GM18508 (cell line): Measurements from ENCODE around the gene POT1.

ENCODE experiments used
- ATAC-seq: cut with Tn5 transposase; IDR thresholded peaks from one replicate; pipeline ENCODE4 v1.9.1; 2021; ENCODE audit warnings: moderate number of reproducible peaks; ENCODE audit not compliant: insufficient read depth, unreplicated experiment

Gene POT1

DNA sequence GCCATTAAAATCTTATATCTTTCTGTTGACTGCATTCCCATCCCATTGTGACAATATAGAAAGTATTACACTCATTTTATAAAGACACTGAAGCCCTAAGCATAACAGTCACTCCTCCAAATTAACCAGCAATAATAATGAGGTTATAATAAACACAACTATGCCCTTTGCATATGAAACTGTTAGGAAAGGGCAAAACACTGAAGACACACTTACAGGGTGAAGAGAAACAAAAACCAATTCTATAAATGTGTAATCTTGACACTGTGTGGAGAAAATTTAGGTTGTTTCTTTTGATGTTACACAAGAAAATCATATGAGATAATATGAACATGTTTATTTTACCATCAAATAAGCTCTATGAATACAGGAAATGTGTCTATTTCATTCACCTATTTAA lies 150.0 kb downstream of the POT1 start:
- ATAC-seq = no peak

DNA sequence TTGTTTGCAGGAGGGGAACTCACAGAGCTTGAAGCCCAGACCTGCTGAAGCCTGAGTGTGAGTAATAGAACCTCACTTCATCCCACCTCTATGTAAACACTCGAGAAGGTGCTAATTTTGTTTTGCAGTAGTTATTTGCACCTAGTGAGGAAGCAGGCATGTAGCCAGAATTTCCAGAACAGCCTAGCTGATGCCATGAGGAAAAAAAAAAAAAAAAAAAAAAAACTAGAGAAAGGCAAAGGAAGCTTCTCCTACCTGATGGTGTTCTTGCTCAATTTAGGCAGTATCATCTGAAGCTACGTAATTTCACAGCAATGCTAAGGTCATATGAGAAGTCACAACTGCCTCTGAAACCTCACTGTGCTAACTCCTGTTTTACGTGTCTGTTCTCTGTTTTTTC lies 150.4 kb downstream of the POT1 start:
- no peak for ATAC-seq

DNA sequence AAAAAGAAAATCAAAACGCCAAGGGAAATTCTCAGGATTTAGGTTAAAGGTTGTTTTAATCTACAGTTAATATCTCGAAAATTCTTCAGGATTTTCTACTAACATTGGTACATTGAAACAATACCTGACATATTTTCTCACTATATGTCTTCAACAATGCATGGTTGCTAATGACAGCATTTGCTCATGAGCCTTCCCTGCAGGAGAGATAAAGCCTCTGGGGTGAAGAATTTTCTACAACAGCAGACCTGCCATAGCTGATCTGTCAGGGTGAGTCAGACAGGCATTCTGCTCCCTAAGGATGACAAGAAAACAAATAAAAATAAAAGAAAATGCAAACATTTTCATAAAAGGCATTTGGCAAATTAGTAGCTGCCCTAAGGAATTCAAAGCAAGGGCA lies 152.4 kb downstream of the POT1 start:
- ATAC-seq = no peak

DNA sequence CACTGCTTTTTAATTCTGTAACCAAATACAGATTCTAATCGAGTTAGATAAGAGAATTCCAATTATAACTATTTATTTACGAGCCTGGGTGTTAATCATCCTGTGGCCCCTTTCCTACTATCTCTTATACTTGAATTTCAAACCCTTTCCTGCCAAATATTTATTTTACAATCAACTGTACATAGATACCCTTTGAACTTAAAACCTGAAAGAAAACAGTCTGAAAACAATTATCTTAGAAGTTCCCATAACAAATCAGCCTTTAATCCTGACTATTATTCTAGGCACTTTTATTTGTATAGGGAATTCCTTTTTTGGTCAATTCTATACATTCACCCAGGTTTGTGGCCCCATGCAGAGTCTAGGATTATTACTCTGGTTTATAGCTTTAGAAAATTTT lies 153.5 kb downstream of the POT1 start:
- no peak for ATAC-seq

DNA sequence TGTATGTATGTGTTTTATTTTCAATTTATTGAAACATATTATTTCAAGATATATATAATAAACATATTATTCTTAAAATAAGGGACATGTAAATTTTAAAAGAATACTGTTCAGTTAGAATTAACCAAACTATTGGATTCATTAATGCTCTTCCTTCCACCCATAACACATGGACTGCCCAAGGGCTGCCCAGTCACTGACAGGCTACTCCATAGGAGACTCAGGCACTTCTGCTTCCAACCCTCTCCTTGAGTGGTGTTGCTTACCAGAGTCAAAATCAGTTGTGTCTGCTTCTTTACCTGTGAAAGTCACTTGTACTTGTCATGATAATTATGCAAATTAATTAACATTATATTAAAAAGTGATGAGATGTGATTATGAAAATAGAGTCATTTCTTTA lies 154.2 kb downstream of the POT1 start:
- ATAC-seq = no peak

DNA sequence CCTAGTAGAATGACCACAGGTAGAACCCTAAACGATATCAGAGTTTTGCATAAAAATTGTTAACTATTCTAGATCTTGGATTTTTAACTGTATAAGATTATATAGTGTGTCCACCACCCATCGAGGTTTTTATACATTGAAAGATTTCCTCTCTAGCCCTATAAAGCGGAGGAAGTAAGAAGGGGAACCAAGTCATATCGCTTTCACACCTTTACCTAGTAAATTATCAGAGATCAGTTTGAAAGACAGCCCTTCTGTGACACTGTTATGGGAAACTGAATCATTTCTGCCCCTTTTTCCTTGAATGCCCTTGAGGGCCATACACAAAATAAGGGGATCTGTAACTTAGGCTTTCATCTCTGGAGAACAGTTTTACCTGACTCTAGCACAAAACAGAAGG lies 155.7 kb downstream of the POT1 start:
- no peak for ATAC-seq

DNA sequence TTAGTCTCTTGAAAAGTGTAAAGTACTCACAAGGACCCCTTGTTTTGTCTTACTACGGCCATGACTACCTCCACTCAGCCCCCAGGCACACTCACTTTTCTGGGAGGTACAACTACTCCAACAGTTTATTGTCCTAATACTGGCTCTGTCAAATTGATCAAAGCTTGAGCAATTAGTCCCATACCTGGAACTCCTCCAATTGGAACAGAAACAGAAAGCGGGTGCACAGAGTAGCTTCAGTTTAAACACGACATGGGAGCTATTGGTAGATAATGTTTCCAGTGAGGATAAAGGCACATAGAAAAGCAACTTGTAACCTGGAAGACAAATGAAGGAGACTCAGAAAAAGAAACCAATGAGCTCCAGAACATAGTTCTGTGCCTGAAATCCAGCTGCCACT lies 156.3 kb downstream of the POT1 start:
- ATAC-seq = no peak
